Neural cell (in vitro differentiated cells): ENCODE data around the gene FAM120C. TPM values are rescaled to one million over a fixed set of nuclear protein-coding genes. Genes with fewer than 3 reads are reported as not detected.

Experiments used
- H2AFZ ChIP-seq: fragments of 200-600, 300-800 bp; sonication (generic), shearing (Covaris generic); 2 replicates; pipeline ENCODE4 v1.6.0; 2014; ENCODE audit warnings: low read depth, mild to moderate bottlenecking, antibody characterized with exemption, low read length, moderate library complexity
- H3F3A ChIP-seq: fragments of 200-600 bp; shearing (Covaris generic); 2 replicates; pipeline ENCODE4 v1.6.1; 2016; ENCODE audit warnings: mild to moderate bottlenecking, moderate library complexity, mixed read lengths, antibody characterized with exemption, low read length; ENCODE audit not compliant: insufficient read depth, poor library complexity, severe bottlenecking
- H3K27ac ChIP-seq: fragments of 200-600, 300-800 bp; sonication (generic), shearing (Covaris generic); 2 replicates; pipeline ENCODE4 v1.5.1; 2014; ENCODE audit warnings: mild to moderate bottlenecking, low read length, moderate library complexity
- H3K27me3 ChIP-seq: fragments of 300-800, 200-600 bp; sonication (generic), shearing (Covaris generic); 2 replicates; pipeline ENCODE4 v1.6.0; 2014; ENCODE audit warnings: mild to moderate bottlenecking, low read depth, low read length, moderate library complexity; ENCODE audit not compliant: insufficient read depth
- H3K36me3 ChIP-seq: fragments of 300-800, 200-600 bp; sonication (generic), shearing (Covaris generic); 2 replicates; pipeline ENCODE4 v1.5.1; 2014; ENCODE audit warnings: mild to moderate bottlenecking, antibody characterized with exemption, low read length, moderate library complexity; ENCODE audit not compliant: insufficient read depth
- H3K4me2 ChIP-seq: fragments of 300-800, 200-600 bp; sonication (generic), shearing (Covaris generic); 2 replicates; pipeline ENCODE4 v1.6.0; 2014; ENCODE audit warnings: mild to moderate bottlenecking, low read length
- H3K4me3 ChIP-seq: fragments of 300-800, 200-600 bp; sonication (generic), shearing (Covaris generic); 2 replicates; pipeline ENCODE4 v1.5.1; 2014; ENCODE audit warnings: mild to moderate bottlenecking, low read length, moderate library complexity
- H3K79me2 ChIP-seq: fragments of 200-600 bp; shearing (Covaris generic); replicated peaks from 2 replicates; pipeline ENCODE4 v1.6.0; 2014; ENCODE audit warnings: mild to moderate bottlenecking, low read length, moderate library complexity; ENCODE audit not compliant: insufficient read depth
- H3K9ac ChIP-seq: fragments of 300-800, 200-600 bp; sonication (generic), shearing (Covaris generic); 2 replicates; pipeline ENCODE4 v1.6.1; 2016; ENCODE audit warnings: mild to moderate bottlenecking, low read length, mixed read lengths
- H3K9me2 ChIP-seq: fragments of 200-600 bp; shearing (Covaris generic); 2 replicates; pipeline ENCODE4 v1.6.1; 2016; ENCODE audit warnings: mild to moderate bottlenecking, low read length, mixed read lengths; ENCODE audit not compliant: insufficient read depth
- H3K9me3 ChIP-seq: fragments of 200-600, 300-800 bp; sonication (generic), shearing (Covaris generic); 2 replicates; pipeline ENCODE4 v1.6.1; 2016; ENCODE audit warnings: mild to moderate bottlenecking, mixed run types, low read length, moderate library complexity, mixed read lengths
- H4K20me1 ChIP-seq: fragments of 200-600 bp; shearing (Covaris generic); 2 replicates; pipeline ENCODE4 v1.6.1; 2016; ENCODE audit warnings: mild to moderate bottlenecking, mixed run types; ENCODE audit not compliant: insufficient read depth
- EZH2 ChIP-seq: fragments of 200-600, 300-800 bp; shearing (Covaris generic), sonication (generic); IDR thresholded peaks from 2 replicates; pipeline ENCODE4 v1.6.1; 2014; ENCODE audit warnings: antibody characterized with exemption, low read length, borderline replicate concordance, mild to moderate bottlenecking; ENCODE audit not compliant: insufficient read depth, poor library complexity, severe bottlenecking
- MXI1 ChIP-seq: fragments of 450-650 bp; conservative IDR thresholded peaks from 2 replicates; pipeline ENCODE4 v1.6.1; 2014; ENCODE audit warnings: antibody characterized with exemption, mild to moderate bottlenecking; ENCODE audit not compliant: poor library complexity, severe bottlenecking
- POLR2AphosphoS5 ChIP-seq: IDR thresholded peaks from 2 replicates; pipeline ENCODE4 v1.6.1; 2012
- RAD21 ChIP-seq: fragments of 450-650 bp; conservative IDR thresholded peaks from 2 replicates; pipeline ENCODE4 v1.6.1; 2014; ENCODE audit warnings: antibody characterized with exemption, mild to moderate bottlenecking, moderate library complexity
- SMC3 ChIP-seq: fragments of 450-650 bp; conservative IDR thresholded peaks from 2 replicates; pipeline ENCODE4 v1.6.1; 2014; ENCODE audit warnings: antibody characterized with exemption, mild to moderate bottlenecking, moderate library complexity; ENCODE audit not compliant: poor library complexity
- TAF1 ChIP-seq: IDR thresholded peaks from 2 replicates; pipeline ENCODE4 v1.6.1; 2012; ENCODE audit warnings: low read depth
- polyA minus RNA-seq: library from RNA; depleted of rRNA, polyadenylated mRNA; stranded (reverse); fragments of >200 nt; gene quantifications from 2 replicates; pipeline ENCODE4 v1.2.3, GENCODE V29; 2014
- polyA plus RNA-seq: library from polyadenylated mRNA; depleted of rRNA; stranded (reverse); fragments of >200 nt; gene quantifications from 2 replicates; pipeline ENCODE4 v1.2.3, GENCODE V29; 2014
- TF ChIP-seq, protein P1 (sequence below): fragments of 450-650 bp; IDR thresholded peaks from 2 replicates; pipeline ENCODE4 v1.5.1; 2014; ENCODE audit warnings: antibody characterized with exemption, mild to moderate bottlenecking, moderate library complexity; ENCODE audit not compliant: poor library complexity, severe bottlenecking

The FAM120C gene, protein sequence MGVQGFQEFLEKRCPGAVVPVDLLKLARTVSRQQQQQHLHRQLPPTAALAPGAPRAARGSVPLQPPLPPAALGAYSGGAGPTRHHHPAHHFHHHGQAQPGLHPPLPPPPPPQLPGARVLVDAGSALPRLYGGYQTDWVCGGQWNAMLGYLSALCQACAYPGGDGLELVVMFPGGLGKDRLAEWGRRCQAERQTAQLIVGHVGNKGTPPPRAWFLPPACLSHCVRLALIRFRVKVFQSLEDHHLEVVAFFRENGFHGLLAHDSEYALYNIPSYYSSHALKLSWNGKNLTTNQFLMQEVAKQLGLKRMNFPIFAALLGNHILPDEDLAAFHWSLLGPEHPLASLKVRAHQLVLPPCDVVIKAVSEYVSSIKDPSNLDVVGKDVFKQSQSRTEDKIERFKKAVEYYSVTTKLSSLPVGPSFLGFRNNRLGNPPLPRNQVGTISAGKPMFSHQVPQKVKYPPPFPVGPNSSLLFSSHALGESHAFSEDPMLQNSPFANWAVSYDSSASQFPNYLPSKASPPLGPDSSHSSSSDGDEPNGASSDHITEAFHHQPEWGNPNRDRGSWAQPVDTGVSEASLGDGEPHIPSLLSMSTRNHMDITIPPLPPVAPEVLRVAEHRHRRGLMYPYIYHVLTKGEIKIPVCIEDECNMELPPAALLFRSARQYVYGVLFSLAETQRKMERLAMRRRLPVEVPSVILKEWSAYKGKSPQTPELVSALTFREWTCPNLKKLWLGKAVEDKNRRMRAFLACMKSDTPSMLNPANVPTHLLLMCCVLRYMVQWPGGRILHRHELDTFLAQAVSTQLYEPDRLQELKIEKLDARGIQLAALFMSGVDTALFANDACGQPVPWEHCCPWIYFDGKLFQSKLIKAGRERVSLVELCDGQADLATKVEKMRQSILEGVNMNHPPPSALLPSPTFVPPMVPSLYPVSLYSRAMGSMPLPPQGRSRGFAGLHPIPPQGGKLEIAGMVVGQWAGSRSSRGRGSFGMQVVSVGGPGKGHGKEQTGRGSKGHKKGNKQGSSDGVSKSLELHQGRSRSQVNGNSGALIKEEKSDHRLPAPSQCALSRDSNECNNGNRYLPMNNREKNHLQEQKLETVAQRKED
- polyA plus RNA-seq (2.5 and 3.7 TPM in 2 replicates), polyA minus RNA-seq (5.8 and 6.1 TPM in 2 replicates)

DNA sequence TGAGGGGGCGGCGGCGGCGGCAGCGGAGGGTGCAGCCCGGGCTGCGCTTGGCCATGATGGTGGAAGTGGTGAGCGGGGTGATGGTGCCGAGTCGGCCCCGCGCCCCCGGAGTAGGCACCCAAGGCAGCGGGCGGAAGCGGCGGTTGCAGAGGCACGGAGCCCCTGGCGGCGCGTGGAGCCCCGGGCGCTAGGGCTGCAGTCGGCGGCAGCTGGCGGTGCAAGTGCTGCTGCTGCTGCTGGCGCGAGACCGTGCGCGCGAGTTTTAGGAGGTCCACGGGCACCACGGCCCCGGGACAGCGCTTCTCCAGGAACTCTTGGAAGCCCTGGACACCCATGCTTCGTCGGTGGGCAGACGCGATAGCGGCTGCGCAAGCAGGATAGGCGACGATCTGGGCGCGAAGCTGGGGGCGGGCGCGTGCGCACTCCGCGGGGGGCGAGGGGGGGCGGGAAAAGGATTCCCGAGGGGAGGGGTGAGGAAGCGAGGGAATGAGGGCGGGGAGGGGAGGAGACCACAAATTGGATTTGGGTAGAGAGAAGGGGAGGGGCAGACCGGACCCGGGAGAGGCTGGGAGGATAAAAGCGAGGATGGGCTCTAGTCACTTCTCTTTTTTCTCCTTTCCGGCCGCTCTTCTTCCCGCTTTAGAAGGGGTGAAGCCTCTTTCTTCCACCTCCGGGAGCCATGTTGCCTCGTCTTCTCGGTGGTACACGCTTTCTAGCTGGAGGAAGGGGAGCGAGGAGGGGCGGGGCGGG, at the start of gene FAM120C:
TSS of gene FAM120C (minus strand) at position 391 of the 750 bp plus-strand sequence. CDS start at position 335, 56 bp downstream.
- Histone ChIP-seq H3K4me3 (peak within 1 kb of the TSS; percentile 79), H3K4me2 (peak within 1 kb of the TSS; percentile 51), H4K20me1 (no peaks in the 10 kb centered on the region), H3K9ac (peak within 1 kb of the TSS; percentile 73), H3K9me3 (no peaks in the 10 kb centered on the region), H2AFZ (no peak within 1 kb of the TSS), H3K27ac (peak within 1 kb of the TSS; percentile 86), H3K9me2 (no peaks in the 10 kb centered on the region), H3K27me3 (no peaks in the 10 kb centered on the region), H3K79me2 (peaks cover 23% of the 10 kb centered on the region), H3K36me3 (no peaks in the 10 kb centered on the region), H3F3A (no peaks in the 10 kb centered on the region)
- TF ChIP-seq, protein P1, sequence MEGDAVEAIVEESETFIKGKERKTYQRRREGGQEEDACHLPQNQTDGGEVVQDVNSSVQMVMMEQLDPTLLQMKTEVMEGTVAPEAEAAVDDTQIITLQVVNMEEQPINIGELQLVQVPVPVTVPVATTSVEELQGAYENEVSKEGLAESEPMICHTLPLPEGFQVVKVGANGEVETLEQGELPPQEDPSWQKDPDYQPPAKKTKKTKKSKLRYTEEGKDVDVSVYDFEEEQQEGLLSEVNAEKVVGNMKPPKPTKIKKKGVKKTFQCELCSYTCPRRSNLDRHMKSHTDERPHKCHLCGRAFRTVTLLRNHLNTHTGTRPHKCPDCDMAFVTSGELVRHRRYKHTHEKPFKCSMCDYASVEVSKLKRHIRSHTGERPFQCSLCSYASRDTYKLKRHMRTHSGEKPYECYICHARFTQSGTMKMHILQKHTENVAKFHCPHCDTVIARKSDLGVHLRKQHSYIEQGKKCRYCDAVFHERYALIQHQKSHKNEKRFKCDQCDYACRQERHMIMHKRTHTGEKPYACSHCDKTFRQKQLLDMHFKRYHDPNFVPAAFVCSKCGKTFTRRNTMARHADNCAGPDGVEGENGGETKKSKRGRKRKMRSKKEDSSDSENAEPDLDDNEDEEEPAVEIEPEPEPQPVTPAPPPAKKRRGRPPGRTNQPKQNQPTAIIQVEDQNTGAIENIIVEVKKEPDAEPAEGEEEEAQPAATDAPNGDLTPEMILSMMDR: no peak
- TF ChIP-seq SMC3 (no peak), POLR2AphosphoS5 (peak; percentile 49), MXI1 (peak; percentile 63)

DNA sequence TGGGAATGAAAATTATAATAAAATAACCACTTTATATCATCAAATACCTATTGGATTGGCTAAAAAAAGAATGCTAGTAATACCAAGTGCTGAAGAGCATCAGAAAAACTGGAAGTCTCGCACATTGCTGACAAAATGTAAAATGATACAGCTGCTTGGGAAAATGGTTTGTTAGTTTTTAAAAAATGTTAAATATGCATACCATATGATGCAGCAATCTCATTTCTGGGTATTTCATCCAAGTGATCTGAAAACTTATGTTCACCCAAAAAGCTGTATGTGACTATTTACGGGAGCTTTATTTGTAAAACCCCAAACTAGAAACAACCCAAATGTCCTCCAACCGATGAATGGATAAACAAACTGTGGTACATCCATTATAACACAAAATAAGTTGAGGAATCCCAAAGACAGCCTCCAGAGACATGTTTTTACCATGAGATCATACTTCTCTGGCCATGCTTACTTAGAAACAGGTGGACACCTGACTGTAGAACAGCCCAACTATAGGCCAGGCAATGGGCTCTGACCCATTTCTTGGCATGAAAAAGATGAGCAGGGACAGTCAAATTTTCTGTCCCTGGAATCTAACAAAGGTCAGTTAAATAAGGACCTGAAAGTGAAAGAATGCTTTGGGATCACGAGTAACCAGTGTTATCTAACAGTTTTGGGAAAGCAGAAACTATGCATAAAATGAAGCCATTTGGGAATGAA, 47.5 kb upstream of the FAM120C start:
- Histone ChIP-seq H3K9me3 (no peaks in the 10 kb centered on the region), H3K9ac (no peak overlapping the region), H3K27me3 (no peaks in the 10 kb centered on the region), H3K4me2 (no peak overlapping the region), H4K20me1 (no peaks in the 10 kb centered on the region), H3K79me2 (no peaks in the 10 kb centered on the region), H3K9me2 (no peaks in the 10 kb centered on the region), H3K27ac (no peak overlapping the region), H3K36me3 (no peaks in the 10 kb centered on the region), H3F3A (no peaks in the 10 kb centered on the region), H3K4me3 (no peak overlapping the region), H2AFZ (no peak overlapping the region)
- no peak for TF ChIP-seq SMC3
- TF ChIP-seq EZH2: no peak
- no peak for TF ChIP-seq RAD21
- TF ChIP-seq, protein P1: no peak
- no peak for TF ChIP-seq TAF1
